Esophagus mucosa (tissue), 1 donor: ENCODE measurements around the gene PRR19. TPM values are rescaled to one million over a fixed set of nuclear protein-coding genes. Genes with fewer than 3 reads are reported as not detected.
A peak's percentile ranks its signal among the peaks of the same experiment; 100 is the strongest.

ENCODE experiments used
- ATAC-seq: fragments of 200-7000 bp; cut with Tn5 transposase; one replicate; pipeline ENCODE4 v1.9.1; 2020
- total RNA-seq: library from RNA; stranded (reverse); gene quantifications from one replicate; pipeline ENCODE4 v1.2.4, GENCODE V29; 2023
- donor health status: DM: yes; HTN: yes; CAD: no.

The PRR19 gene
- total RNA-seq, 1 donor from 2014 or later, result 0.84 TPM

GRCh38 chr19:42284066-42284501 is 17.8 kb upstream of the PRR19 start:
- peak; percentile 48 for ATAC-seq

DNA sequence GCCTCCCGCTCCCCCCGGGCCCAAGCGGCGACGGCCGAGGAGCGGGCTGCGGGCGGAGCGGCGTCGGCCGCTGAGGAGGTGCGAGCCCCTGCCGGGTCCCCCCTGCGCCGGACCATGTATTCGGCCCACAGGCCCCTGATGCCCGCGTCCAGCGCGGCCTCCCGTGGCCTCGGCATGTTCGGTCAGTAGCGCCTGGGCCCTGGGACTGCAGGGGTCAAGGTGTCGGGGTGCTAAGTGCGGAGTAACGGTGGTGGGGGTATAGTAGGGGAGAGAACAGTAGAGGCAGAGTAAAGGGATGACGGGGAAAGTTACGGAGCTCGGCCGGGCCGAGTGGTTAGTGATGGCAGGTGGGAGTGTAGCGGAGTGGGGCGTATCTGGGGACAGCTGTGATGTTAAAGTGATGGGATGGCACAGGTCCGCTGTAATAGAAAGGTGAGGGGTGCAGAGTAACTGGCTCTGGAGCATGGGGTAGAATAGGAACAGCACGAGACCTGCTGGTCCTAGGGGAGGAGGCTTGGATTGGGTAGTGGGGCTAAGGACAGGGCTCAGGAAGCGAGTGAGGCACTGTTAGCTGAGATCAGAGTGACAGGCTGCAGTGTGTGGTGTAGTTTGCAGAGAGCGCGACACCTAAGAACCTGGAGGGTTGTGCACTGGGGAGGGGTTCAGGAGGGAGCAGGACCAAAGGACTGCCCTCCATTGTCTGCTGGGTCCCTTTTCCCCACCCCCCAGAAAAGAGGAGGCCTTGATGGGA is 17.2 kb upstream of the PRR19 start:
- no peak for ATAC-seq

DNA sequence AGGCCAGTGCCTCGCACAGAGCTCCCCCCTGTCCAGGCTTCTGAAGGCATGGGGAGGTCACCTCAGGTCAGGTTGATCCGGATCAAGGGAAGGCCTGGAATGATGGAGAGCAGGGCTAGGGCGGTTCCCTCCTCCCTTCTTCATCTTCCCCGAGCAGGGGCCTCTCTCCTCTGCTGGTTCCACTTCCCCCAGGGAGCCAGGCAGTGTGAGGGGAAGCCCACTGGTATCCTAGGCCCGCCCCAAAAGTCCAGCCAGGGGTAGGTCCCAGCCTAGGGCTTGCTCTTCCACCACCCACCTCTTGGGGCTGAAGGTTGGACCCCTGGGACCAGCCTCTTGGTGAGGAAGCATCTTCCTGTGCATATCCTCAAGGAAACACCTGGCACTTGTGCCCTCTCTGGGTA is 16.4 kb upstream of the PRR19 start:
- no peak for ATAC-seq

DNA sequence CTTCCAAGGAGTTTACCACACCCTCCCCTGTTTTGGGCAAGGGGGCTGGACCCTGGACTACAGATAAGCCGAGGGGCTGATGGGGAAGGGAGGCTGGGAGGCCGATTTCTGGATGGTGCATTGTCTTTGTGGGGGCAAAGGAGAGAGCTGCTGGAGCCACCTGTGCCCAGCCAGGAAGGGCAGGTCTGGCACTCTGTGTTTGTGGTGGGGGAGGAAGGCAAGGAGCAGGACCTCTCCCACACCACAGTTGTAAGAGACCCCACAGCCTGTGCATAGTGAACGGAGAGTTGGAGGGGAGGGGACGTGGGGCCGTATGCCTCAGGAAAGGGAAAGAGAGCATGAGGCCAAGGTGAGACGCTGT is 16.0 kb upstream of the PRR19 start:
- no peak for ATAC-seq

- ATAC-seq, result no peak
These were observed 15.4 kb upstream of the PRR19 start for GRCh38 chr19:42286349-42287016.

DNA sequence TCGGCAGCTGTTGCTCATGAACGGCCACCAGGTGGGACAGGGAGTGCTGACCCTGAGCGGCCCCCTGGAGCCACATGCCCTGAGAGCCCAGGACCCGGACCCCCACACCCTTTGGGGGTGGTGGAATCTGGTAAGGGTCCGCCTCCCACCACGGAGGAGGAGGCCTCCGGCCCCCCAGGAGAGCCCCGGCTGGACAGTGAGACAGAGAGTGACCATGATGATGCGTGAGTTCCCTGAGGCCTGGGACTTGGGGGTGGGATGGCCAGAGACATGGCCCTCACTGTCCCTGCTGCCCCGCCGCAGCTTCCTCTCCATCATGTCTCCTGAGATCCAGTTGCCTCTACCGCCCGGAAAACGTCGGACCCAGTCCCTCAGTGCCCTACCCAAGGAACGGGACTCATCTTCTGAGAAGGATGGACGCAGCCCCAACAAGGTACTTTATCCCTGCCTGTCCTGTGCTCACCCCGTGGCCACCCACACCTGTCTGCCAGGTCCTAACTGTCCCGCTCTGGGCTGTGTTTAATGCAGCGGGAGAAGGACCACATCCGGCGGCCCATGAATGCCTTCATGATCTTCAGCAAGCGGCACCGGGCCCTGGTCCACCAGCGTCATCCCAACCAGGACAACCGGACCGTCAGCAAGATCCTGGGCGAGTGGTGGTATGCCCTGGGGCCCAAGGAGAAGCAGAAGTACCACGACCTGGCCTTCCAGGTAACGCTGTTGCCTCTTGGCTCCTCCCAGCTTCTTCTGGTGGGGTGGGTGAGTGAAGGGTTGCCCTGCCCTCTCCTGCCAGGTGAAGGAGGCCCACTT is 14.7 kb upstream of the PRR19 start:
- ATAC-seq, result no peak

DNA sequence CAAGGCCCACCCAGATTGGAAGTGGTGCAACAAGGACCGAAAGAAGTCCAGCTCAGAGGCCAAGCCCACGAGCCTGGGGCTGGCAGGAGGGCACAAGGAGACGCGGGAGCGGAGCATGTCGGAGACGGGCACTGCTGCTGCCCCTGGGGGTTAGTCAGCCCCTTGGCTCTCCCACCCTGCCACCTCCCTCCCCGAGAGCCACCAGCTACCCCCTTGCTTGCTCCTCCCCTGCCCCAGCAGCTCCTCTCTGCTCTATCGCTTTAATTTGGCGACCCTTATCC is 14.2 kb upstream of the PRR19 start:
- ATAC-seq, result no peak

DNA sequence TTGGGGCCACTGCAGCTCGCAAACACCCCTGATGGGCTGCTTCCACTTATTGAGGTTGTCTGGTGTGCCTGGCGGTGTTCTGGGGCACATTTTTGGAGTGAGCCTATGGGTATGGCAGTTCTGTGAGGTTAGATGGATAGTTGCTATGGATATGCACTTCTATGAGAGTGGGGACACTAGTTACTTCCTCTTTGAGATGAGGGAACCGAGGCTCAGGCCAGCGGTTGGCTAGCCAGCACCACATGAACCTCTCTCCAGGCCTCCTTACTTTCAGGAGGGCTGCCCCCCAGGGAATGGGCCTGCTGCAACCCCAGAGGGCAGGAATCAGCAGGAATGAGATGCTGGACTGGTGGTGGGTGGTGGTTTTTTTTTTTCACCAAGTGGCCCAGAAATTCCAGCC is 13.5 kb upstream of the PRR19 start:
- ATAC-seq, result no peak

GRCh38 chr19:42288881-42289555 is 12.9 kb upstream of the PRR19 start:
- no peak for ATAC-seq

DNA sequence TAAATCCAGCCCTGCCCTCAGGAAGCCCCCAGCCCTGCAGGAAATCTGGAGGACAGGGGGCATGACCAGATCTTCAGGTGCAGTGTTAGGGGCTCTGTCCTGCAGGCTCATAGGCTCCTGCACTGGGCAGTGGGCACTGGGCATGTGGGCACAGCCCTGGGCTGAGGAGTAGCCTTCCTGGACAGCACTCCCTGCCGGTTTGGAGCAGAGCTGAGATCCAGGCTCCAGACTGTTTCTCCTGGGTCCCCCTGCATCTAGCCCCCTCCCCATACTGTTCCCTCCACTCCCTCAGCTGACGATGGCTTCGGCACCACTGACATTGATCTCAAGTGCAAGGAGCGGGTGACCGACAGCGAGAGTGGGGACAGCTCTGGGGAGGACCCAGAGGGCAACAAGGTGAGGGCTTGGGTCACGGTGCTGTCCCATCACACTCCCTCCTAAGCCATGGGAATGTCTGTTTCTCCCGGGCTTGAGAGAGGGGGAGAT is 12.3 kb upstream of the PRR19 start:
- ATAC-seq, result no peak

DNA sequence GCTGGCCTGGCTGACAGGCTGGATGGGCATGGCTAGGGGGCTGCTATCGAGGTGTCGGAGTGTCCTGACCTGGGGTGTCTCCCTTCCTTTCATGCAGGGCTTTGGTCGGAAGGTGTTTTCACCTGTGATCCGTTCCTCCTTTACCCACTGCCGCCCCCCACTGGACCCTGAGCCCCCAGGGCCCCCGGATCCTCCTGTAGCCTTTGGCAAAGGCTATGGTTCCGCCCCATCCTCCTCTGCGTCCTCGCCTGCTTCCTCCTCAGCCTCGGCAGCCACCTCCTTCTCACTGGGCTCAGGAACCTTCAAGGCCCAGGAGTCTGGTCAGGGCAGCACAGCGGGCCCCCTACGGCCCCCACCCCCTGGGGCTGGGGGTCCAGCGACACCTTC is 11.8 kb upstream of the PRR19 start:
- no peak for ATAC-seq

DNA sequence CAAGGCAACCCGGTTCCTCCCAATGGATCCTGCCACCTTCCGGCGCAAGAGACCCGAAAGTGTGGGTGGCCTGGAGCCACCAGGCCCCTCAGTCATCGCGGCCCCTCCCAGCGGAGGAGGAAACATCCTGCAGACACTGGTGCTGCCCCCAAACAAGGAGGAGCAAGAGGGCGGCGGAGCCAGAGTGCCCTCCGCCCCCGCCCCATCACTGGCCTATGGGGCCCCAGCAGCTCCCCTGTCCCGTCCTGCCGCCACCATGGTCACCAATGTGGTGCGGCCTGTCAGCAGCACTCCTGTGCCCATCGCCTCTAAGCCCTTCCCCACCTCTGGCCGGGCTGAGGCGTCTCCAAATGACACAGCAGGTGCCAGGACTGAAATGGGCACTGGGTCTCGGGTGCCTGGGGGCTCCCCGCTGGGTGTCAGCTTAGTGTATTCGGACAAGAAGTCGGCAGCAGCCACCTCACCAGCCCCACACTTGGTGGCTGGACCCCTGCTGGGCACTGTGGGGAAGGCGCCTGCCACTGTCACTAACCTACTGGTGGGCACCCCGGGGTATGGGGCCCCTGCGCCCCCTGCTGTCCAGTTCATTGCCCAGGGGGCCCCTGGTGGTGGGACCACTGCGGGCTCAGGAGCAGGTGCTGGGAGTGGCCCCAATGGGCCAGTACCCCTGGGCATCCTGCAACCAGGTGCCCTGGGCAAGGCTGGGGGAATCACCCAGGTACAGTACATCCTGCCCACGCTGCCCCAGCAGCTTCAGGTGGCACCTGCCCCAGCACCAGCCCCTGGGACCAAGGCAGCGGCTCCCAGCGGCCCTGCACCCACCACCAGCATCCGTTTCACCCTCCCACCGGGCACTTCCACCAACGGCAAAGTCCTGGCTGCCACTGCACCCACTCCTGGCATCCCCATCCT is 11.2 kb upstream of the PRR19 start:
- no peak for ATAC-seq

DNA sequence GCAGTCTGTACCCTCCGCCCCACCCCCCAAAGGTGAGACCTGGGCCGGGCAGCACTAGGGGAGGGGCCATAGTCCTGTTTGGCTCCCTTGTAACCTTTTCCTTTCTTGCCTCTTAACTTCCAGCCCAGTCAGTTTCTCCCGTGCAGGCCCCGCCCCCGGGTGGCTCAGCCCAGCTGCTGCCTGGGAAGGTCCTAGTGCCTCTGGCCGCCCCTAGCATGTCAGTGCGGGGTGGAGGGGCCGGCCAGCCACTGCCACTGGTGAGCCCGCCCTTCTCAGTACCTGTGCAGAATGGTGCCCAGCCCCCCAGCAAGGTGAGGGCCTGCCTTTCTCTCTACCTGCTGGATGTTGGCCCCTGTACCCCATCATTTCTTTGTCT is 10.5 kb upstream of the PRR19 start:
- ATAC-seq, result no peak

GRCh38 chr19:42292042-42292960 is 9.6 kb upstream of the PRR19 start:
- ATAC-seq, result no peak

GRCh38 chr19:42292963-42293362 is 9.0 kb upstream of the PRR19 start:
- ATAC-seq, result no peak

GRCh38 chr19:42293540-42293939 is 8.4 kb upstream of the PRR19 start:
- no peak for ATAC-seq

- no peak for ATAC-seq
These were observed 8.0 kb upstream of the PRR19 start for GRCh38 chr19:42293948-42294347.

- no peak for ATAC-seq
These were observed 7.3 kb upstream of the PRR19 start for GRCh38 chr19:42294471-42295137.

- no peak for ATAC-seq
These were observed 6.6 kb upstream of the PRR19 start for GRCh38 chr19:42295342-42295741.

- ATAC-seq, result peak; percentile 71
These were observed 6.0 kb upstream of the PRR19 start for GRCh38 chr19:42295831-42296525.
